MCF 10A (cell line): Measurements from ENCODE around the gene ZFHX3. TPM values are rescaled to one million over a fixed set of nuclear protein-coding genes. Genes with fewer than 3 reads are reported as not detected.
"Not testable (repeated sequence)": the region's sequence is repeated elsewhere in the genome, so short reads cannot be mapped to it uniquely, and the experiment has no call there.

Experiments used
- BruUV-seq: library from RNA; stranded (reverse); fragments of 400-500 nt; replicated peaks from 2 replicates; lab custom pipeline; 2021; lab: Mats Ljungman, UMichigan
- CTCF ChIA-PET: fragments of 300-600 bp; sonication (Branson Sonifier 250); formaldehyde crosslinking; extraction: SDS; loops from one replicate; lab custom pipeline; 2021; ENCODE audit warnings: antibody characterized with exemption, inconsistent platforms; lab: Yijun Ruan, JAX
- POLR2A ChIA-PET: fragments of 300-600, 350-650 bp; sonication (Branson Sonifier 250); formaldehyde crosslinking; extraction: SDS; loops from one replicate; lab custom pipeline; 2020; ENCODE audit warnings: antibody characterized with exemption, inconsistent platforms; lab: Yijun Ruan, JAX
- DNase-seq: peaks from one replicate; pipeline ENCODE4 v3.0.0-alpha.2; 2018; ENCODE audit not compliant: unreplicated experiment
- H3K27ac Mint-ChIP-seq: one replicate; pipeline ENCODE4 v1.8.0; 2022; ENCODE audit warnings: mild to moderate bottlenecking, low read depth, mixed read lengths; ENCODE audit not compliant: unreplicated experiment
- H3K27me3 Mint-ChIP-seq: one replicate; pipeline ENCODE4 v1.8.0; 2022; ENCODE audit warnings: mixed read lengths; ENCODE audit not compliant: insufficient read depth, unreplicated experiment
- H3K36me3 Mint-ChIP-seq: one replicate; pipeline ENCODE4 v1.8.0; 2022; ENCODE audit warnings: mild to moderate bottlenecking, moderate library complexity, mixed read lengths; ENCODE audit not compliant: insufficient read depth, unreplicated experiment
- H3K4me1 Mint-ChIP-seq: one replicate; pipeline ENCODE4 v1.8.0; 2022; ENCODE audit warnings: mixed read lengths; ENCODE audit not compliant: insufficient read depth, unreplicated experiment
- H3K4me3 Mint-ChIP-seq: one replicate; pipeline ENCODE4 v1.8.0; 2022; ENCODE audit warnings: mild to moderate bottlenecking, moderate library complexity, mixed read lengths; ENCODE audit not compliant: unreplicated experiment
- H3K9me3 Mint-ChIP-seq: one replicate; pipeline ENCODE4 v1.8.0; 2022; ENCODE audit warnings: mixed read lengths; ENCODE audit not compliant: unreplicated experiment
- CTCF ChIP-seq: fragments of 200-600 bp; IDR thresholded peaks from one replicate; pipeline ENCODE4 v1.8.0; 2022; ENCODE audit warnings: antibody characterized with exemption, mild to moderate bottlenecking; ENCODE audit not compliant: unreplicated experiment
- intact Hi-C: fragments of 100-400 bp; cut with micrococcal nuclease; formaldehyde crosslinking; loops from 2 replicates; pipeline ENCODE4 v1.14.1; 2022
- total RNA-seq: library from RNA; stranded (reverse); gene quantifications from 2 replicates; pipeline ENCODE4 v1.2.3, GENCODE V29; 2022

The ZFHX3 gene
- total RNA-seq, 1 experiment from 2014 or later = 27.4 TPM

GRCh38 chr16:73011926-73012325 is 36.0 kb downstream of the ZFHX3 start:
- ChIA-PET CTCF (interaction anchor here (0.6 to 1.9 kb wide), 3 partner anchors 11 to 179 kb away, joined by 3 to 6 read pairs (median 3); no protein-coding TSS in a partner anchor), POLR2A (interaction anchor here (0.6 to 0.9 kb wide), 2 partner anchors 15 to 44 kb away, joined by 3 to 4 read pairs; no protein-coding TSS in a partner anchor)
- Mint-ChIP-seq H3K9me3 (no peaks in the 10 kb centered on the region), H3K27me3 (no peaks in the 10 kb centered on the region), H3K27ac (no peak overlapping the region), H3K4me1 (peaks cover 19% of the 10 kb centered on the region), H3K36me3 (no peaks in the 10 kb centered on the region), H3K4me3 (no peak overlapping the region)
- no TSS peak for BruUV-seq
- no peak for DNase-seq
- no peak for TF ChIP-seq CTCF
- intact Hi-C loops = no loop called here

- CTCF ChIA-PET = no interaction called here
- TF ChIP-seq CTCF = no peak
- no TSS peak for BruUV-seq
These were observed 37.7 kb downstream of the ZFHX3 start for GRCh38 chr16:73010150-73010676.

GRCh38 chr16:73009710-73010109 is 38.2 kb downstream of the ZFHX3 start:
- intact Hi-C loops, H3K4me3 Mint-ChIP-seq, DNase-seq, POLR2A ChIA-PET, H3K27ac Mint-ChIP-seq, H3K9me3 Mint-ChIP-seq, H3K27me3 Mint-ChIP-seq, H3K36me3 Mint-ChIP-seq, BruUV-seq, H3K4me1 Mint-ChIP-seq: not testable (repeated sequence)
- CTCF ChIA-PET = interaction anchor here (0.7 kb wide), 1 partner anchor 209 kb away, joined by 4 read pairs; no protein-coding TSS in a partner anchor

More at GRCh38 chr16:73010150-73010676, 37.7 kb downstream of the ZFHX3 start:
- Mint-ChIP-seq H3K4me1 (peaks cover 6% of the 10 kb centered on the region), H3K9me3 (no peaks in the 10 kb centered on the region), H3K27me3 (no peaks in the 10 kb centered on the region), H3K27ac (no peak overlapping the region), H3K4me3 (no peak overlapping the region), H3K36me3 (peaks cover 5% of the 10 kb centered on the region)
- intact Hi-C loops = no loop called here
- no peak for DNase-seq
- POLR2A ChIA-PET = no interaction called here

GRCh38 chr16:73006026-73006425 is 41.9 kb downstream of the ZFHX3 start:
- Mint-ChIP-seq H3K27me3 (no peaks in the 10 kb centered on the region), H3K4me3 (no peak overlapping the region), H3K4me1 (peaks cover 6% of the 10 kb centered on the region), H3K27ac (no peak overlapping the region), H3K36me3 (peaks cover 9% of the 10 kb centered on the region), H3K9me3 (no peaks in the 10 kb centered on the region)
- DNase-seq = no peak
- TF ChIP-seq CTCF = no peak
- CTCF ChIA-PET = interaction anchor here (0.6 to 1.4 kb wide), 5 partner anchors 12 to 878 kb away, joined by 3 to 10 read pairs (median 3); no protein-coding TSS in a partner anchor
- intact Hi-C loops = no loop called here
- no TSS peak for BruUV-seq
- POLR2A ChIA-PET = interaction anchor here (0.6 to 1.3 kb wide), 4 partner anchors 9 to 122 kb away, joined by 3 to 5 read pairs (median 4); no protein-coding TSS in a partner anchor
